Colonic mucosa (tissue), 4 donors: ENCODE measurements around the gene PGC. TPM values are rescaled to one million over a fixed set of nuclear protein-coding genes. Genes with fewer than 3 reads are reported as not detected.

Experiments
- DNase-seq: peaks from one replicate; pipeline ENCODE4 v3.0.0-alpha.2; 2020
- H3K27ac ChIP-seq: fragments of 200-600 bp; one replicate; pipeline ENCODE4 v1.8.0; 2021
- H3K27me3 ChIP-seq: fragments of 200-600 bp; one replicate; pipeline ENCODE4 v1.8.0; 2021
- H3K36me3 ChIP-seq: fragments of 200-600 bp; one replicate; pipeline ENCODE4 v1.8.0; 2021
- H3K4me1 ChIP-seq: fragments of 200-600 bp; one replicate; pipeline ENCODE4 v1.8.0; 2021; ENCODE audit warnings: mild to moderate bottlenecking
- H3K4me3 ChIP-seq: fragments of 200-600 bp; one replicate; pipeline ENCODE4 v1.8.0; 2021
- H3K9ac ChIP-seq, 2 donors: one replicate each; pipeline ENCODE4 v1.7.0; 2013; ENCODE audit warnings: control low read depth in 2 of 2, low read depth in 2 of 2, low read length in 2 of 2
- H3K9me3 ChIP-seq: fragments of 200-600 bp; one replicate; pipeline ENCODE4 v1.8.0; 2021
- intact Hi-C: fragments of 100-400 bp; cut with DNase I; formaldehyde crosslinking; loops from one replicate; pipeline ENCODE4 v1.14.1; 2022
- total RNA-seq, 2 donors: library from RNA; stranded (reverse); fragmentation: NEBNext Ultra II Directional in 1 of 2; extraction: Animal tissue kit (Norgen Biotek cat#: 25700) in 1 of 2; gene quantifications; one replicate each; pipeline ENCODE4 v1.2.1, GENCODE V29; 2021
- TF ChIP-seq, protein P1 (sequence below): fragments of 200-600 bp; IDR thresholded peaks from one replicate; pipeline ENCODE4 v1.8.0; 2022; ENCODE audit warnings: antibody characterized with exemption, mild to moderate bottlenecking
- donor health status: healthy.
- donor health status: DM: no; HTN: no; CAD: no.
- donor health status: DM: no; HTN: no; CAD: no.

The PGC gene
- total RNA-seq = 1 to 10 TPM in 1 of 2 donors, not detected in 1; 1.7 TPM

DNA sequence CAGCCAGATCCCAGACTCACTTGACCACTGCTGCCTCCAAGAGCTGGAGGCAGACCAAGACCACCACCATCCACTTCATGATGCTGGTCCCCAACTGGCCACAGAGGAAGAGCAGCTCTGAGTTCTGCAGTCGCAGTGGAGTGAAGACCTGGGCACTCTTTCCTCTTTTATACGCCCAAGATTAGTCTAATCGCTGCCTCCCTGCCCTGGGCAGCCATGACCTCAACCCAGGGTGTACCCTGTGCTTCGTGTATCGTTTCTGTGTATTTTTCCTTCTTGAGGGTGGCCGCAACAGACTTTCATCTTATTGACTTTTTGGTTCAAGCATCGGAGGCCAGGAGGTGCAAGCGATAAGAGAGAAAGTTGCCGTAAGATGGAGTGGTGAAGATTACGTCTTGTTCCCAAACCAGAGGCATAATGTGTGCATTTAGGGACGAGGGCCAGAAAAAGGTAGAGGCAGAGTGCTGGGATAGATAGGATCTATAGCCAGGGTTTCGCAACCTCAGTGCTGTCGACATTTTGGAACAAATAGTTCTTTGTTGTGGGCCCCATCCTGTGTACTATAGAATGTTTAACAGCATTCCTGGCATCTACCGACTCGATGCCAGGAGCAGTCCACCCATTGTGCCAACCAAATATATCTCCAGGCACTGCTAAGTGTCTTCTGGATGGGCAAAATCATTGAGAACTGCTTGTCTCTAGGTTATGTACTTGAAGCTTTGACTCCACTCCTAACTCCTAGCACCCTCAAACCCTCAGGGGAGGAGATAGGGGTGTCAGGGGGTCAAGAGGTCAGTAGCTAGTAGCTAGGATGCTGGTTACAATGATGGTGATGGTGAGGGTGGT is at the start of gene PGC:
PGC (minus strand) TSS at position 142 of the 846 bp plus-strand sequence; CDS start at position 79, 63 bp downstream.
- no peaks in the 10 kb centered on the region for H3K9me3 ChIP-seq
- no peak for DNase-seq
- H3K4me1 ChIP-seq = no peaks in the 10 kb centered on the region
- no peak within 1 kb of the TSS for H3K4me3 ChIP-seq
- TF ChIP-seq, protein P1, sequence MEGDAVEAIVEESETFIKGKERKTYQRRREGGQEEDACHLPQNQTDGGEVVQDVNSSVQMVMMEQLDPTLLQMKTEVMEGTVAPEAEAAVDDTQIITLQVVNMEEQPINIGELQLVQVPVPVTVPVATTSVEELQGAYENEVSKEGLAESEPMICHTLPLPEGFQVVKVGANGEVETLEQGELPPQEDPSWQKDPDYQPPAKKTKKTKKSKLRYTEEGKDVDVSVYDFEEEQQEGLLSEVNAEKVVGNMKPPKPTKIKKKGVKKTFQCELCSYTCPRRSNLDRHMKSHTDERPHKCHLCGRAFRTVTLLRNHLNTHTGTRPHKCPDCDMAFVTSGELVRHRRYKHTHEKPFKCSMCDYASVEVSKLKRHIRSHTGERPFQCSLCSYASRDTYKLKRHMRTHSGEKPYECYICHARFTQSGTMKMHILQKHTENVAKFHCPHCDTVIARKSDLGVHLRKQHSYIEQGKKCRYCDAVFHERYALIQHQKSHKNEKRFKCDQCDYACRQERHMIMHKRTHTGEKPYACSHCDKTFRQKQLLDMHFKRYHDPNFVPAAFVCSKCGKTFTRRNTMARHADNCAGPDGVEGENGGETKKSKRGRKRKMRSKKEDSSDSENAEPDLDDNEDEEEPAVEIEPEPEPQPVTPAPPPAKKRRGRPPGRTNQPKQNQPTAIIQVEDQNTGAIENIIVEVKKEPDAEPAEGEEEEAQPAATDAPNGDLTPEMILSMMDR = no peak
- H3K9ac ChIP-seq = no peak within 1 kb of the TSS
- intact Hi-C loops = no loop called here
- no peaks in the 10 kb centered on the region for H3K27me3 ChIP-seq
- H3K27ac ChIP-seq = no peak within 1 kb of the TSS
- no peaks in the 10 kb centered on the region for H3K36me3 ChIP-seq

GRCh38 chr6:41796474-41796873 is 49.3 kb upstream of the PGC start:
- TF ChIP-seq, protein P1 = no peak
- intact Hi-C loops = no loop called here
- no peaks in the 10 kb centered on the region for H3K36me3 ChIP-seq

DNA sequence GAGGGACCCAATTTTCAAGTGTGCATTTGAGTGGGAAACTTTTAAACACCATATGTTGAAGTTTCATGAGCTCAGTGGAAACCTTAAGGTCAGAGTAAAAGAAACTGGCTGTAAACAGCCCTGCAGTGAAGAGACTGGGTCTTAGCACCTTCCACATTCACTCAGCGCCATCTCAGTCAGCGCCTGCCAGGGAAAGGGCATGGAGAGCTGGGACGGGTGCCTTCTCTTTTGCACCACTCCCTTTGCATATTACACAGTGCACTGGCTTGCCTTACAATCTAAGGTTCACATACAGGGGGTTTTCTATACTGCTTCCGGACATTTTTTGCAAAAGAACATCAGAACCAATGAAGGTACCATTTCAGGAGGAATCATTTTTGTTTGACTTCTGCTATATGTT is 44.8 kb upstream of the PGC start:
- Histone ChIP-seq H3K9me3 (no peaks in the 10 kb centered on the region), H3K27ac (no peak overlapping the region), H3K9ac (no peak overlapping the region), H3K36me3 (peaks cover 6% of the 10 kb centered on the region), H3K4me3 (no peak overlapping the region), H3K4me1 (no peaks in the 10 kb centered on the region), H3K27me3 (no peaks in the 10 kb centered on the region)
- TF ChIP-seq, protein P1 = no peak
- intact Hi-C loops = no loop called here
- no peak for DNase-seq

More at GRCh38 chr6:41796474-41796873, 49.3 kb upstream of the PGC start:
- no peak overlapping the region for H3K4me3 ChIP-seq
- no peaks in the 10 kb centered on the region for H3K4me1 ChIP-seq
- no peaks in the 10 kb centered on the region for H3K27me3 ChIP-seq
- H3K9me3 ChIP-seq = no peaks in the 10 kb centered on the region
- H3K27ac ChIP-seq = no peak overlapping the region
- DNase-seq = no peak
- no peak overlapping the region for H3K9ac ChIP-seq

GRCh38 chr6:41791305-41791704 is 44.1 kb upstream of the PGC start:
- TF ChIP-seq, protein P1 = no peak
- DNase-seq = no peak
- Histone ChIP-seq H3K9ac (no peak overlapping the region), H3K27me3 (no peaks in the 10 kb centered on the region), H3K27ac (no peak overlapping the region), H3K36me3 (peaks cover 6% of the 10 kb centered on the region), H3K9me3 (no peaks in the 10 kb centered on the region), H3K4me1 (no peaks in the 10 kb centered on the region), H3K4me3 (no peak overlapping the region)
- intact Hi-C loops = no loop called here

DNA sequence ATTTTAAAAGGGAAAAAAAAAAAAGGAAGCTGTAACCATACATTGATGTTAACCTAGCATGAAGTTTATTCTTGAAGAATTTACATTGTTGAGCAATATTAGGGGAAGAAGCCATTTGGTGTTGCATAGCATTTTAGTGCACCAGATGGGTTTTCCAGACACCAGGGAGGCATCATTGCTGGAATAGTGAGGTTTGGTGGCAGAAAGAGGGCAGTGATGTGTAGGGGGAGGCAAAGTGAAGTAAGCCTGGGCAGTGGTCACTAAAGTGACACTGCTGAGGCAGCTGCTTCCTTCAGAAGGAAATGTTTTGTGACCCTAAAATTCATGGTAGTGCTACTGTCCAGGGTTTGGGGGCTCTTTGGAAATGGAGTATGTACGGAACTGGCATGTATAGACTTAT is 42.8 kb upstream of the PGC start:
- no peaks in the 10 kb centered on the region for H3K9me3 ChIP-seq
- no peak for DNase-seq
- intact Hi-C loops = no loop called here
- TF ChIP-seq, protein P1 = no peak
- H3K4me1 ChIP-seq = peaks cover 8% of the 10 kb centered on the region
- no peak overlapping the region for H3K9ac ChIP-seq
- H3K27me3 ChIP-seq = no peaks in the 10 kb centered on the region
- no peak overlapping the region for H3K4me3 ChIP-seq
- H3K27ac ChIP-seq = no peak overlapping the region
- H3K36me3 ChIP-seq = peaks cover 6% of the 10 kb centered on the region
